ENCODE measurements around the gene ABTB1. TPM values are rescaled to one million over a fixed set of nuclear protein-coding genes. Genes with fewer than 3 reads are reported as not detected.

ABTB1 gene
- total and polyA plus RNA-seq, 2 of the 13 experiments (the other 11 are each of a cell fraction or from before 2014, with no cell fraction given): 0.42 to 14.5 TPM

DNA sequence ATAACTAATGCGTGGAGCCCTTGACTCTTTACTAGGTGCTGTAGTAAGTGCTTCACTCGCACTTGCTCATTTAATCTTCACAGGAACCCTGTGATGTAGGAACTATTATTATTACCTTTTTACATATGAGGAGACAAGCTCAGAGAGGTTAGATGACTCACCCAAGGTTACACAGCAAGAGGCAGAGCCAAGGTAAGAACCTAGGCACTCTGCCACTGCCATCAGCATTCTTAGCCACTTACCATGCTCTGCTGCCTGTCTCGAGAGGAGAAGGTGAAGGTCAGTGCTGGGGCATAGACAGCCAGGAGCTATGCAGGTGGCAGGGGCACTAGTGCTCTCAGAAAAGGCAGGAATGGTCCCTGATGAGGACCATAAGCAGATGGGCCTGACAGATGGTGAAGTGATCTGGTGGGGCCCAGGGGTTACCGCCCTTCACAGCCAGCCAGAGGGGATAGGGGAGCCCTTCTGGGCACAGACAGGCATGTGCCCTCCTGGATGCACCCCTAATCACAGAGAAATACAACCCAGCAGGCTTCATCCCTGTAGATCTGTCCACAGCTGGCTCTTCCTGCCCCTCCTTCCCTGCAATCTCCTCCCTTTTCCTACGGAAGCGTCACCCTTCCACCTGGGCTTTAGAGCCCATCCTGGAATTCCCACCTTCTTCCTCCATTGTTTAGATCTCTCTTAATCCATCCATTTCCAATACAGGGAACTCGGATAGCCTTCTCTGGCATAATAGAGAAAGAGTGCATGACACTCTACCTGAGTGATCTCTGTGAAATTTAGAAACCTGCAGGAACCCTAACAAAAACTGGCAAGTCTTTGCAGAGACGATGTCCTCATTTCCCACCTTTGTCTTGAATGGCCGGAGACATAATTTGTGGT lies 26.9 kb downstream of the ABTB1 start:
- no peak for TF ChIP-seq SIN3A (IDR thresholded peaks at IDR 0.05; ENCODE audit: borderline replicate concordance, low read depth, low read length)
- TF ChIP-seq ZNF768 (CRISPR knock-in tag; IDR thresholded peaks at IDR 0.05): peak; percentile 35; the same call in 1 of the 2 replicates
- no peak for TF ChIP-seq KDM5B (CRISPR knock-in tag; IDR thresholded peaks at IDR 0.05; ENCODE audit: borderline replicate concordance)
- TF ChIP-seq ZFAT (CRISPR knock-in tag; conservative IDR thresholded peaks at IDR 0.05): no peak
- no peaks in the 10 kb centered on the region for H3K36me3 ChIP-seq (replicated peaks in 1 of 2; ENCODE audit: control insufficient read depth in 1 of 2, insufficient read depth in 2 of 2, low read length in 2 of 2)
- peaks cover 0 to 2% of the 10 kb centered on the region in 2 experiments; a peak in 2 of 5 replicates for H3K27me3 ChIP-seq (ENCODE audit: control insufficient read depth in 1 of 2, insufficient read depth in 2 of 2, low read length in 2 of 2)
- no peak for ATAC-seq
- peaks cover 12% of the 10 kb centered on the region for H3K4me1 ChIP-seq (ENCODE audit: insufficient read depth, low read length)
- DNase-seq (ENCODE audit: low spot score): no peak
- no peak overlapping the region for H3K27ac ChIP-seq (ENCODE audit: extremely low read length, insufficient read depth, low read length)
- ChIA-PET CTCF (ENCODE audit: low intra/inter-chr PET ratio, low total read pairs) (no interaction called here), POLR2A (no interaction called here)
- no peaks in the 10 kb centered on the region for H3K79me2 ChIP-seq (ENCODE audit: insufficient read depth, low read length)
- H4K20me1 ChIP-seq (ENCODE audit: insufficient read depth, low read length): no peaks in the 10 kb centered on the region
- intact Hi-C loops (cut with micrococcal nuclease; ENCODE audit: unreplicated experiment) (loop anchor here (10.0 kb wide), 2 partner anchors 105 to 135 kb away; partner anchors contain the start of genes MCM2 and TPRA1), in situ Hi-C loops (cut with HindIII; ENCODE audit: extremely low pct_ligation_motif_present, low pct_unique_long_range_greater_than_20kb) (no loop called here)
- WGBS (ENCODE audit: low lambda C conversion rate): 37% methylated on average over 9 of the region's 9 CpGs
- H2AFZ ChIP-seq (ENCODE audit: low read length): no peak overlapping the region
- H3K9ac ChIP-seq (ENCODE audit: insufficient read depth, low read depth, low read length): no peak overlapping the region
- no peak overlapping the region for H3K4me3 ChIP-seq (replicated peaks in 1 of 3; ENCODE audit: insufficient read depth in 1 of 3, low read depth in 2 of 3, low read length in 3 of 3)
- FAIRE-seq: no peak
- no peaks in the 10 kb centered on the region for H3K9me3 ChIP-seq (ENCODE audit: low read length)
- no TSS peak for BruUV-seq (replicated peaks)
- H3K4me2 ChIP-seq (ENCODE audit: low read depth, low read length): no peak overlapping the region

DNA sequence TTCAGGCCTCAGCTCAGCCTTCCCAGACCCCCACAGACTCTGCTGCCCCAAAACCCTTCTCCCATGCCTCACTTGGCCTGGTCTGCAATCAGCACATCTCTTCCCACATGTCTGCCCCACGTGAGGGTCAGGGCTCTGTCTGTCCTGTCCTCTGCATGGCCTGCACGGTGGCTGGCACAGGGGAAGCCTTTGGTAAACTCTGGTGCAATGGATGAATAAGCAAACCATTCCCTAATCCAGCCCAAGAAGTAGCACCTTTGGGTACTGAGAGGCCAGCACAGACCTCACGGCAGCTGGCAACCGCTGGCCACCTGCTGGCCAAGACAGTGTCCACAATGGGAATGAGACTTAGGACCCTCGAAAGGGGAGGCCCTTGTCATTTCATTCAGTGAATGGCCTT lies 27.7 kb downstream of the ABTB1 start:
- ChIA-PET CTCF (ENCODE audit: low intra/inter-chr PET ratio, low total read pairs) (no interaction called here), POLR2A (no interaction called here)
- Histone ChIP-seq H3K27me3 (ENCODE audit: control insufficient read depth in 1 of 2, insufficient read depth in 2 of 2, low read length in 2 of 2) (peaks cover 0 to 2% of the 10 kb centered on the region in 2 experiments; a peak in 2 of 5 replicates), H2AFZ (ENCODE audit: low read length) (no peak overlapping the region), H3K4me1 (ENCODE audit: insufficient read depth, low read length) (peaks cover 12% of the 10 kb centered on the region), H3K9me3 (ENCODE audit: low read length) (no peaks in the 10 kb centered on the region), H3K79me2 (ENCODE audit: insufficient read depth, low read length) (no peaks in the 10 kb centered on the region), H4K20me1 (ENCODE audit: insufficient read depth, low read length) (no peaks in the 10 kb centered on the region), H3K27ac (ENCODE audit: extremely low read length, insufficient read depth, low read length) (no peak overlapping the region), H3K36me3 (replicated peaks in 1 of 2; ENCODE audit: control insufficient read depth in 1 of 2, insufficient read depth in 2 of 2, low read length in 2 of 2) (no peaks in the 10 kb centered on the region), H3K4me3 (replicated peaks in 1 of 3; ENCODE audit: insufficient read depth in 1 of 3, low read depth in 2 of 3, low read length in 3 of 3) (no peak overlapping the region), H3K9ac (ENCODE audit: insufficient read depth, low read depth, low read length) (no peak overlapping the region), H3K4me2 (ENCODE audit: low read depth, low read length) (no peak overlapping the region)
- no peak for DNase-seq (ENCODE audit: low spot score)
- TF ChIP-seq ZFY (CRISPR knock-in tag; IDR thresholded peaks at IDR 0.05) (no peak), ZNF878 (CRISPR knock-in tag; IDR thresholded peaks at IDR 0.05) (no peak), HNRNPL (IDR thresholded peaks at IDR 0.05; ENCODE audit: low read depth, low read length) (no peak), SP140L (CRISPR knock-in tag; IDR thresholded peaks at IDR 0.05; ENCODE audit: borderline replicate concordance) (no peak)
- TF ChIP-seq, protein P1, sequence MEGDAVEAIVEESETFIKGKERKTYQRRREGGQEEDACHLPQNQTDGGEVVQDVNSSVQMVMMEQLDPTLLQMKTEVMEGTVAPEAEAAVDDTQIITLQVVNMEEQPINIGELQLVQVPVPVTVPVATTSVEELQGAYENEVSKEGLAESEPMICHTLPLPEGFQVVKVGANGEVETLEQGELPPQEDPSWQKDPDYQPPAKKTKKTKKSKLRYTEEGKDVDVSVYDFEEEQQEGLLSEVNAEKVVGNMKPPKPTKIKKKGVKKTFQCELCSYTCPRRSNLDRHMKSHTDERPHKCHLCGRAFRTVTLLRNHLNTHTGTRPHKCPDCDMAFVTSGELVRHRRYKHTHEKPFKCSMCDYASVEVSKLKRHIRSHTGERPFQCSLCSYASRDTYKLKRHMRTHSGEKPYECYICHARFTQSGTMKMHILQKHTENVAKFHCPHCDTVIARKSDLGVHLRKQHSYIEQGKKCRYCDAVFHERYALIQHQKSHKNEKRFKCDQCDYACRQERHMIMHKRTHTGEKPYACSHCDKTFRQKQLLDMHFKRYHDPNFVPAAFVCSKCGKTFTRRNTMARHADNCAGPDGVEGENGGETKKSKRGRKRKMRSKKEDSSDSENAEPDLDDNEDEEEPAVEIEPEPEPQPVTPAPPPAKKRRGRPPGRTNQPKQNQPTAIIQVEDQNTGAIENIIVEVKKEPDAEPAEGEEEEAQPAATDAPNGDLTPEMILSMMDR (CRISPR knock-in tag; IDR thresholded peaks at IDR 0.05): peak; percentile 7; the same call in 1 of the 2 replicates
- in situ Hi-C loops (cut with HindIII; ENCODE audit: extremely low pct_ligation_motif_present, low pct_unique_long_range_greater_than_20kb) (no loop called here), intact Hi-C loops (cut with micrococcal nuclease; ENCODE audit: unreplicated experiment) (no loop called here)
- no TSS peak for BruUV-seq (replicated peaks)
- no peak for FAIRE-seq
- 0 out of 3 replicates have a peak, but pooled peaks have one; percentile 11 for ATAC-seq
- WGBS (ENCODE audit: low lambda C conversion rate): 11% methylated on average over 5 of the region's 5 CpGs

All from HepG2 (cell line).